ENCODE measurements around the gene CCT5.

CCT5 gene

GRCh38 chr5:10297646-10298204, 47.6 kb downstream of the CCT5 start:
- H3K79me2 ChIP-seq (ENCODE audit: low read length) = no peaks in the 10 kb centered on the region
- no peak overlapping the region for H3K27ac ChIP-seq (ENCODE audit: low read length)
- H4K20me1 ChIP-seq (ENCODE audit: insufficient read depth, low read length) = no peaks in the 10 kb centered on the region
- H3K9ac ChIP-seq (ENCODE audit: low read length) = no peak overlapping the region
- no peaks in the 10 kb centered on the region for H3K36me3 ChIP-seq (replicated peaks; ENCODE audit: low read depth, low read length)
- H3K4me1 ChIP-seq (ENCODE audit: low read length) = no peaks in the 10 kb centered on the region
- peaks cover 6% of the 10 kb centered on the region; the same call in 1 of the 2 replicates for H3K27me3 ChIP-seq (ENCODE audit: low read depth, low read length)
- TF ChIP-seq CTCF (IDR thresholded peaks at IDR 0.05; ENCODE audit: low read depth, low read length) (no peak), EZH2phosphoT487 (IDR thresholded peaks at IDR 0.05; ENCODE audit: low read depth) (no peak)
- no peak overlapping the region for H3K4me2 ChIP-seq (ENCODE audit: low read length)
- no peak overlapping the region for H2AFZ ChIP-seq (ENCODE audit: low read depth, low read length)
- no peaks in the 10 kb centered on the region for H3K9me3 ChIP-seq (ENCODE audit: insufficient read depth, low read length)
- H3K4me3 ChIP-seq (ENCODE audit: low read length) = no peak overlapping the region

DNA sequence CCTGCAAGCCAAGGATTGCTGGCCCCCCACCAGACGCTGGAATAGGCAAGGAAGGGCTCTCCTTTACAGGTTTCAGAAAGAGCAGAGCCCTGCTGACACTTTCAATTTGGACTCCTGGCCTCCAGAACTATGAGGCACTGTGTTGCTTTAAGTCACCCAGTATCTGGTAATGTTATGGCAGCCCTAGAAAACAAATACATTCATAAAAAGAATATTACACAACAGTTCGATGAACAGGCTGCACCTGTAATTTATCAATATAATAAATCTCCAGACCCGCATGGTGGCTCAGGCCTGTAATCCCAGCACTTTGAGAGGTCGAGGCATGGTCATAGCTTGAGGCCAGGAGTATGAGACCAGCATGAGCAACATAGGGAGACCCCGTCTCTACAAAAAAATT, 50.2 kb downstream of the CCT5 start:
- Histone ChIP-seq H3K4me1 (ENCODE audit: low read length) (no peaks in the 10 kb centered on the region), H2AFZ (ENCODE audit: low read depth, low read length) (no peak overlapping the region), H3K27ac (ENCODE audit: low read length) (no peak overlapping the region), H3K79me2 (ENCODE audit: low read length) (no peaks in the 10 kb centered on the region), H3K36me3 (replicated peaks; ENCODE audit: low read depth, low read length) (no peaks in the 10 kb centered on the region), H4K20me1 (ENCODE audit: insufficient read depth, low read length) (no peaks in the 10 kb centered on the region), H3K4me2 (ENCODE audit: low read length) (no peak overlapping the region), H3K9me3 (ENCODE audit: insufficient read depth, low read length) (no peaks in the 10 kb centered on the region), H3K4me3 (ENCODE audit: low read length) (no peak overlapping the region), H3K27me3 (ENCODE audit: low read depth, low read length) (no peaks in the 10 kb centered on the region), H3K9ac (ENCODE audit: low read length) (no peak overlapping the region)
- TF ChIP-seq EZH2phosphoT487 (IDR thresholded peaks at IDR 0.05; ENCODE audit: low read depth) (no peak), CTCF (IDR thresholded peaks at IDR 0.05; ENCODE audit: low read depth, low read length) (no peak)

DNA sequence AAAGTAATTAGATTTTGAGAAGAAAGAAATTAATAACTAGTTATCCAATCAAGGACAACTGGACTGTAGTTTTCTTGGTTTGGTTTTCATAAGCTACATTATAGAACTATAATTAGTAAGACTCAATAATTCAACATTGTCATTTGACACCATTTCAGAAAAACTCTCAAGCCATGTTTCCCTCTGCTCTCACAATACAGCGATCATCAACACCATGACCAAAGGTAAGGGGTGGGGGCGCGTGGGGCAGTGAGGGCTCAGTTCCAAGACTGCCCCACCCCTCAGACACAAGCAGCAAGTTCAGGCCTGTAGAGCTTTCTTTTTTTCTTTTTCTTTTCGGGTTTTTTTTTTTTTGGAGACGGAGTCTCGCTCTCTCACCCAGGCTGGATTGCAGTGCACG, 51.2 kb downstream of the CCT5 start:
- Histone ChIP-seq H3K4me2 (ENCODE audit: low read length) (no peak overlapping the region), H3K27me3 (ENCODE audit: low read depth, low read length) (no peaks in the 10 kb centered on the region), H3K4me3 (ENCODE audit: low read length) (no peak overlapping the region), H3K9ac (ENCODE audit: low read length) (no peak overlapping the region), H4K20me1 (ENCODE audit: insufficient read depth, low read length) (no peaks in the 10 kb centered on the region), H3K27ac (ENCODE audit: low read length) (no peak overlapping the region), H3K4me1 (ENCODE audit: low read length) (no peaks in the 10 kb centered on the region), H3K9me3 (ENCODE audit: insufficient read depth, low read length) (no peaks in the 10 kb centered on the region), H3K36me3 (replicated peaks; ENCODE audit: low read depth, low read length) (no peaks in the 10 kb centered on the region), H3K79me2 (ENCODE audit: low read length) (no peaks in the 10 kb centered on the region), H2AFZ (ENCODE audit: low read depth, low read length) (no peak overlapping the region)
- TF ChIP-seq CTCF (IDR thresholded peaks at IDR 0.05; ENCODE audit: low read depth, low read length) (no peak), EZH2phosphoT487 (IDR thresholded peaks at IDR 0.05; ENCODE audit: low read depth) (no peak)

DNA sequence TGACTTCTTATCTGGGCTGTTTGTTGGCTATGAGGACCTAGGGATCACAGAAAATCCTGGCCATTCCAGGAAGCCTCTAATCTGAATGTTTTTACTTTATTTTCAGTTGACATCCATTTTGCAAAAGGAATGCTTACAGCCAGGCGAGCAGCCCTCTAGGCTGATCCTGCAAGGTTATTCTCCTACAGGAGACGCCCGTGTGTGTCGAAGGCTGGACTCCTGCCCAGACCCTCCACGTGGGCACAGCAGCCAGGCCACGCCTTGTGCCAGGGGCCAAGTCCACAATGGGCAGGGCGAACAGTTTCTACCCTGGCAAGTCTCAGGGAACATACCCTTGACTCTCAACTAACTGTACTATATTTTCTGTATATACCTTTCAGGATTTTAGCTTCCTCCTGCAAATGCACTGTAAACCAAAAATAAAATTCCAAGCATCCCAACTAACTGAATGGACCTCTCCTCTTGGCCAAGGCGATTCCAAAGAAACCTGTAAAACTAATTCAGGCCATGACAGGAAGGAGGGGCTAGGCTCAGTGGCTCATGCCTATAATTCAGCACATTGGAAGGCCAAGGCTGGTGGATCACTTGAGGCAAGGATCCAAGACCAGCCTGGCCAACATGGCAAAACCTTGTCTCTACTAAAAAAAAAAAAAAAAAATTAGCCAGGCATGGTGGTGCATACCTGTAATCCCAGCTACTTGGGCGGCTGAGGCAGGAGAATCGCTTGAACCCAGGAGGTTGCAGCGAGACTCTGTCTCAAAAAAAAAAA, 51.9 kb downstream of the CCT5 start:
- peaks cover 1% of the 10 kb centered on the region; the same call in 1 of the 2 replicates for H3K4me1 ChIP-seq (ENCODE audit: low read length)
- no peak overlapping the region for H3K4me3 ChIP-seq (ENCODE audit: low read length)
- H2AFZ ChIP-seq (ENCODE audit: low read depth, low read length) = no peak overlapping the region
- no peak overlapping the region for H3K4me2 ChIP-seq (ENCODE audit: low read length)
- H3K79me2 ChIP-seq (ENCODE audit: low read length) = no peaks in the 10 kb centered on the region
- TF ChIP-seq EZH2phosphoT487 (IDR thresholded peaks at IDR 0.05; ENCODE audit: low read depth) (no peak), CTCF (IDR thresholded peaks at IDR 0.05; ENCODE audit: low read depth, low read length) (no peak)
- H3K9ac ChIP-seq (ENCODE audit: low read length) = no peak overlapping the region
- no peaks in the 10 kb centered on the region for H4K20me1 ChIP-seq (ENCODE audit: insufficient read depth, low read length)
- no peaks in the 10 kb centered on the region for H3K9me3 ChIP-seq (ENCODE audit: insufficient read depth, low read length)
- H3K27me3 ChIP-seq (ENCODE audit: low read depth, low read length) = peaks cover 4% of the 10 kb centered on the region; the same call in 1 of the 2 replicates
- no peaks in the 10 kb centered on the region for H3K36me3 ChIP-seq (replicated peaks; ENCODE audit: low read depth, low read length)
- no peak overlapping the region for H3K27ac ChIP-seq (ENCODE audit: low read length)

All from OCI-LY3 (cell line).